OCI-LY3 (cell line): ENCODE measurements around the gene GABRG1.

ENCODE experiments used
- H2AFZ ChIP-seq: fragments of 200-600, 300-600 bp; shearing (Covaris generic); 2 replicates; pipeline ENCODE4 v1.6.0; 2014; ENCODE audit warnings: antibody characterized with exemption, low read depth, low read length
- H3K27ac ChIP-seq: fragments of 200-600, 300-600 bp; sonication (generic); 2 replicates; pipeline ENCODE4 v1.5.1; 2014; ENCODE audit warnings: mild to moderate bottlenecking, low read length, moderate library complexity, mixed read lengths
- H3K27me3 ChIP-seq: fragments of 200-600, 300-600 bp; sonication (generic); 2 replicates; pipeline ENCODE4 v1.6.1; 2014; ENCODE audit warnings: low read depth, low read length, mixed read lengths
- H3K36me3 ChIP-seq: fragments of 200-600, 300-600 bp; sonication (generic); replicated peaks from 2 replicates; pipeline ENCODE3; 2014; ENCODE audit warnings: low read depth, low read length, mixed read lengths
- H3K4me1 ChIP-seq: fragments of 300-600, 200-600 bp; sonication (generic); 2 replicates; pipeline ENCODE4 v1.6.1; 2014; ENCODE audit warnings: low read length, mixed read lengths
- H3K4me2 ChIP-seq: fragments of 200-600, 300-600 bp; sonication (generic); 2 replicates; pipeline ENCODE4 v1.6.1; 2014; ENCODE audit warnings: low read length, mixed read lengths
- H3K4me3 ChIP-seq: fragments of 300-600, 200-600 bp; sonication (generic); 2 replicates; pipeline ENCODE4 v1.5.1; 2014; ENCODE audit warnings: antibody characterized with exemption, mild to moderate bottlenecking, low read length, moderate library complexity
- H3K79me2 ChIP-seq: fragments of 300-600, 200-600 bp; shearing (Covaris generic); 2 replicates; pipeline ENCODE4 v1.6.1; 2014; ENCODE audit warnings: mild to moderate bottlenecking, low read length, mixed read lengths
- H3K9ac ChIP-seq: fragments of 300-600, 200-600 bp; shearing (Covaris generic); 2 replicates; pipeline ENCODE4 v1.6.0; 2014; ENCODE audit warnings: mild to moderate bottlenecking, low read length, moderate library complexity
- H3K9me3 ChIP-seq: fragments of 200-600, 300-600 bp; shearing (Covaris generic); 2 replicates; pipeline ENCODE4 v1.6.1; 2014; ENCODE audit warnings: low read length, mixed read lengths; ENCODE audit not compliant: insufficient read depth
- H4K20me1 ChIP-seq: fragments of 200-600, 300-600 bp; sonication (generic); 2 replicates; pipeline ENCODE4 v1.6.1; 2016; ENCODE audit warnings: low read length, mixed read lengths; ENCODE audit not compliant: insufficient read depth
- EZH2phosphoT487 ChIP-seq: fragments of 200-600 bp; shearing (Covaris generic); IDR thresholded peaks from 2 replicates; pipeline ENCODE4 v1.6.1; 2018; ENCODE audit warnings: antibody characterized with exemption, mixed run types, low read depth
- TF ChIP-seq, protein P1 (sequence below): fragments of 200-600, 300-600 bp; sonication (generic); IDR thresholded peaks from 2 replicates; pipeline ENCODE4 v1.5.1; 2014; ENCODE audit warnings: antibody characterized with exemption, low read length, low read depth

Gene GABRG1

DNA sequence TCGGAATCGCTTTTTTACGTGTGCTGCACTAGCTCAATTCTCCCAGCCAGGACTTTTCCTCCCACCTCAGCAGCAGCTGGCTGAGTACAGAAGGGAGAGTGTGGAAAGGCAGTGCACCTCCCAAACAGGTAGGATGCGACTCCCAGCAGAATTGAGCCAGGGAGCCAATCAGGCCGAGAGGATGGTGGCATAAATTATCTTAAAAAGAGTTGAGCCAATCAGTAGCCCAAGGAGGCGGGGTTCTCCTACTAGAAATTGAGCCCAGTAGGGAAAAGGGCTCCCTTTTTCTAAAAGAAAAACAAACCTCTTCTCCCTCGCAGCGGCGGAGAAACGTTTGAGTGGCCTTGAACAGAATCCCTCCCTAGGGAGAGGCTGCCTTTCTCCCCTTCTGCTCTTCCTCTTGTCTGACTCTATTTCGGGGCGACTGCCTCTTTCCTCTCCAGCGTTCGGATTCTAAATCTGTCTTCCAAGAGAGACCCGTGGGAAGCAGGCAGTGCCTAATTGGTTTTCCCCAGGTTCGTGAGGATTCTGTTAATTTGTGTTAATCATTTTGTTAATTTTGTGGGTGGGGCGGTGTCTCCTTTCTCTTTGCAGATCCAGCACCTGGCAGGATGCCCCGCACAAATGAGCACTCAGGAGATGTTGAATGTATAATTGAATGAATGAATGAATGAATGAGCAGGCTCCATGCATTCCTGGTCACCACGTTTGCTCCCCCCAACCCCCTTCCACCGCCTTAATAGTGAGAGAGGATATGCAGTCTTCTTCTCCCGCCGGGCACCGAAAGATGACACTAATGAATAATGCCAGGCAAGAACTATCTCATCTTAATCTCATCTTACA, at the start of gene GABRG1:
Gene GABRG1 (minus strand): TSS at position 142 of the 843 bp plus-strand sequence. CDS start 141 bp downstream, at position 1.
- Histone ChIP-seq H3K4me3 (no peak within 1 kb of the TSS), H3K36me3 (no peaks in the 10 kb centered on the region), H3K9ac (no peak within 1 kb of the TSS)

DNA sequence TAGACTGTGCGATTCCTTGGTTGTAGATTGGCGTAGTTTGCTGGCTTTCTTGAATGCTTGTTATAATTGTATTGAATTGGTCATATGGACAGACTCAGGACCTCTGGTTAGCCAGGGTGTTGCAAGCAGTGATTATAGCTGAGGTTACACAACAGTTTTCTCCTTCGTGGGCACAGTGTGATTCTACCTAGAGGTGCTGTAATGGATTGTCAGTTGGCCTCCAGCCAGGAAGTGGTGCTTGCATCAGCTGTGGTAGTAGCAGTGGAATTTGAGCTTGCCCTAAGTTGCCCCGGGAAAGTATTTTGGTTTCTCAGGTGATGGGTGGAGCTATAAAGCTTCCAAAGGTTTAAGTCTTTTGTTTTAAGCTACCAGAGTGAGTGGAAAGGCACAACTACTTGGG, 23.1 kb upstream of the GABRG1 start:
- no peaks in the 10 kb centered on the region for H3K4me1 ChIP-seq
- H3K4me3 ChIP-seq, result no peak overlapping the region
- H2AFZ ChIP-seq, result no peak overlapping the region
- H3K27ac ChIP-seq, result no peak overlapping the region
- no peaks in the 10 kb centered on the region; the same call in 1 of the 2 replicates for H3K9me3 ChIP-seq
- no peaks in the 10 kb centered on the region for H3K79me2 ChIP-seq
- H3K27me3 ChIP-seq, result no peaks in the 10 kb centered on the region
- TF ChIP-seq, protein P1, sequence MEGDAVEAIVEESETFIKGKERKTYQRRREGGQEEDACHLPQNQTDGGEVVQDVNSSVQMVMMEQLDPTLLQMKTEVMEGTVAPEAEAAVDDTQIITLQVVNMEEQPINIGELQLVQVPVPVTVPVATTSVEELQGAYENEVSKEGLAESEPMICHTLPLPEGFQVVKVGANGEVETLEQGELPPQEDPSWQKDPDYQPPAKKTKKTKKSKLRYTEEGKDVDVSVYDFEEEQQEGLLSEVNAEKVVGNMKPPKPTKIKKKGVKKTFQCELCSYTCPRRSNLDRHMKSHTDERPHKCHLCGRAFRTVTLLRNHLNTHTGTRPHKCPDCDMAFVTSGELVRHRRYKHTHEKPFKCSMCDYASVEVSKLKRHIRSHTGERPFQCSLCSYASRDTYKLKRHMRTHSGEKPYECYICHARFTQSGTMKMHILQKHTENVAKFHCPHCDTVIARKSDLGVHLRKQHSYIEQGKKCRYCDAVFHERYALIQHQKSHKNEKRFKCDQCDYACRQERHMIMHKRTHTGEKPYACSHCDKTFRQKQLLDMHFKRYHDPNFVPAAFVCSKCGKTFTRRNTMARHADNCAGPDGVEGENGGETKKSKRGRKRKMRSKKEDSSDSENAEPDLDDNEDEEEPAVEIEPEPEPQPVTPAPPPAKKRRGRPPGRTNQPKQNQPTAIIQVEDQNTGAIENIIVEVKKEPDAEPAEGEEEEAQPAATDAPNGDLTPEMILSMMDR, result no peak
- no peak for TF ChIP-seq EZH2phosphoT487
- H3K4me2 ChIP-seq, result no peak overlapping the region
- no peaks in the 10 kb centered on the region for H3K36me3 ChIP-seq
- H3K9ac ChIP-seq, result no peak overlapping the region
- no peaks in the 10 kb centered on the region for H4K20me1 ChIP-seq

More for the DNA sequence above, at the start of gene GABRG1:
- H3K4me1 ChIP-seq, result no peaks in the 10 kb centered on the region
- no peak for TF ChIP-seq EZH2phosphoT487
- TF ChIP-seq, protein P1, result no peak
- no peaks in the 10 kb centered on the region for H3K9me3 ChIP-seq
- H3K27me3 ChIP-seq, result no peaks in the 10 kb centered on the region
- no peak within 1 kb of the TSS for H3K27ac ChIP-seq
- no peak within 1 kb of the TSS for H2AFZ ChIP-seq
- no peaks in the 10 kb centered on the region for H3K79me2 ChIP-seq
- no peak within 1 kb of the TSS for H3K4me2 ChIP-seq
- no peaks in the 10 kb centered on the region for H4K20me1 ChIP-seq

DNA sequence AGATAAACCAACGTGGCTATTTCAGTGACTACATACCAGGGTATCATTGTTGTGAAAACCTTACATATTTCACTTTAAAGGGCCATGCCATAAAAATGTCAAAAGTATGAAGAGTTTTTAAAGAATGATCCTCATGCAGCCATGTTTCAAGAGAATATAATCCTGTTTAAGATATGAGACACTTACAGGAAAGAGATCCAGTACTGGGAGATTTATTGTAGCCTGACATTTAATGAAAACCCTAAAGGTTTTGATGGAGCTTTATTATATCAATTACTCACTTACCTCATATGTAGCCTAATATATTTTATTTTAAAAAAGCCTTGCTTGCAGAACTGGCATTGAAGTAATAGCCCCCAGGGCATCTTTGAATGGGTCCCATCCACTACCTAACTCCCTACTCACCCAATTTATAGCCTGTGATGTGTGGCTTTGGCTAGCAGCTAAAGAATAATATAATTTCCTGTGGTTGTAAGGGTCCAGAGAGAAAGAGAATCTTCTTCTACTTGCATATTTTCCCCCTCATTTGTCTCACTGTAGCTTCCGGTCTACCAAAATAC, 7.7 kb upstream of the GABRG1 start:
- H3K27me3 ChIP-seq, result no peaks in the 10 kb centered on the region
- H3K4me3 ChIP-seq, result no peak overlapping the region
- no peak overlapping the region for H3K4me2 ChIP-seq
- H2AFZ ChIP-seq, result no peak overlapping the region
- no peaks in the 10 kb centered on the region for H3K4me1 ChIP-seq
- no peaks in the 10 kb centered on the region for H3K79me2 ChIP-seq
- no peak overlapping the region for H3K9ac ChIP-seq
- no peaks in the 10 kb centered on the region for H4K20me1 ChIP-seq
- no peak overlapping the region for H3K27ac ChIP-seq
- TF ChIP-seq, protein P1, result no peak
- TF ChIP-seq EZH2phosphoT487, result no peak
- H3K9me3 ChIP-seq, result no peaks in the 10 kb centered on the region
- no peaks in the 10 kb centered on the region for H3K36me3 ChIP-seq

DNA sequence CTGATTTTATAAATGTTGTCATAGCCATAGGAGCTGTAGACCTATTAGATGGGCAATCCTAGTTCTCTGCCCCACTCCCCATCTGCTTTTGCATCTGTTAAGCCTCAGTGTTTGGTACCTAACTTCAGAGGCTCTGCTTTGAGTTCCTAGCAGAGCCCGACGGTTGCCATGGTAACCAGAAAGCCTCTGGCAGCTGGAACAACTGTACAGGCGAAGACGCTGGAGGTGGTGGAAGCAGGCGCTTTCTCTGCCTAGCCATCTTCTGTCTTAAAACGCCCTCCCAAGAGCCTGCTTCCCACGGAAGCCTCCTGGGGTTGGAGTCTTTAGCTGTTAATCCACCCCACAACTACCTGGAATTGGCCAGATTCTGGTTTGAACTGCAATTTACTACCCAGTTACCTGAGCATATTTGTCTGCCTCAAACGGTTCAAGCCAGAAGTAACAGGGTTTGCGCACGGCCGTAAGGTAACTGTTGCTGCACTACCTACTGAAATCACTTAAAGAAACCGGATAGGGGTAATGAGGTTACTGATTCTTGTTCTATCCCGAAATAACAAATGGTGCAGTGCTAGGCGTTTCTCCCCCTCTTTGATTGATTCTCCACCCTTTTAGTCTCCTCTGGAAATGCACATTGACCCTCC, 1.0 kb upstream of the GABRG1 start:
- Histone ChIP-seq H3K27me3 (no peaks in the 10 kb centered on the region), H3K36me3 (no peaks in the 10 kb centered on the region), H4K20me1 (no peaks in the 10 kb centered on the region), H2AFZ (no peak overlapping the region), H3K27ac (no peak overlapping the region), H3K9me3 (no peaks in the 10 kb centered on the region), H3K79me2 (no peaks in the 10 kb centered on the region), H3K4me2 (no peak overlapping the region), H3K9ac (no peak overlapping the region), H3K4me3 (no peak overlapping the region), H3K4me1 (no peaks in the 10 kb centered on the region)
- TF ChIP-seq, protein P1, result no peak
- no peak for TF ChIP-seq EZH2phosphoT487
